ENCODE measurements around the gene ETS1.

ETS1 gene

GRCh38 chr11:128515826-128516778 is 71.3 kb downstream of the ETS1 start:
- DNase-seq = no peak

GRCh38 chr11:128515086-128515485 is 72.3 kb downstream of the ETS1 start:
- no peak for DNase-seq

DNA sequence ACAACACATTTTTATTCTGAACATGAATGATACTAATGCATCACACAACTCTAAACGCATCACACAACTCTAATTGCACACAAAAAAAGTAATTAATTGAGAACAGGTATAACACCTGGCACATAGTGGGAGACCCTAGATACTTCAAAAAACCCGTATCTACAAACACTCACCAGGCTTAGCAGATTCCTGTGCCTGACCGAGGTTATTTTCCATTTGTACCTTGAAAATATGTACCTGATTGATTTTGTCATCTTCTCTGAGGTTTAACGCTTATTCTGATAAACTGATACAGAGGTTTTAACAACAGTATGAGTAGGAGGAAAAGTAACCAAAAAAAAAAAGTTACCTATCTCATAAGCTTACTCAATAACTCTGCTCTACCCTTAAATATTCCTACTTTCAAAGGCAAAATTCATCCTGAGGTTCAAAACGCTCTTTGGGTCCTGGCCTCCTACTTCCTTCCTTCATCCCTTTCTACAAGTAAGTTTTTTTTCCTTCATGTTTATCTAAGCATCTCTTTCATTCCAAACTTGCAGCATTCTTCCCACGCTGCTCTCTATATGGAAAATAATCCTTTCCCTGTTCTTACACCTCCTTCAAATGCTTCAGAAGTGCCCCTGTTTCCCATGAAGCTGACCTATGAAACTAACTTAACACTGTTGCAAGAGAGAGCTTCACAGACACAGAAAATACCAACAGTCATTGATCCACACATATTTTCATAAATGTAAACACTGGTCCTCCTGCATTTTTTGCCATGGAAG is 73.3 kb downstream of the ETS1 start:
- no peak for DNase-seq

DNA sequence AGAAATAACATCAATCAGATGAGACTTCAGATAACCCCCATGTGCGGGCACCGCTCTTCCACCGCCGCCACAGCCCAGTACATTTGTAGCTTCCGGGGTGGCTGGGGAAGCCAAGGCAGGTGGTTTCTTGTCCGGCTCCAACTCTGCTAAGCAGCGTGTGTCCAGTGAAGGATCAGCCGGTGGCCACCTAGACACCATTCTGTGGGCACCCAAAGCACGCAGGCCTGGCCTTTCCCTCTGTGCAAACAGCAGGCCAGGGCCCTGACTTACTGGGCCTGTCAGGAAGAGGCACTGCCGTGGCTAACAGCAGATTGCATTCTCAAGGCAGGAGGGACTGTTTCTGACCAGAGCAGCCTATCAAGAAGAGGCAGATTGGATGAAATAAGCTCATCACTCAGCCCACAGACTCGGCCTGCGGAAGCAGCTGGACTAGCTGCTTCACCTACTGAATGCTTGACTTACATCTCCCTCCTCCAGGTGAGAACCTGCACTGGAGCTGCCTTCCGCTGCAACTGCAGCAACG is 74.8 kb downstream of the ETS1 start:
- DNase-seq = no peak

DNA sequence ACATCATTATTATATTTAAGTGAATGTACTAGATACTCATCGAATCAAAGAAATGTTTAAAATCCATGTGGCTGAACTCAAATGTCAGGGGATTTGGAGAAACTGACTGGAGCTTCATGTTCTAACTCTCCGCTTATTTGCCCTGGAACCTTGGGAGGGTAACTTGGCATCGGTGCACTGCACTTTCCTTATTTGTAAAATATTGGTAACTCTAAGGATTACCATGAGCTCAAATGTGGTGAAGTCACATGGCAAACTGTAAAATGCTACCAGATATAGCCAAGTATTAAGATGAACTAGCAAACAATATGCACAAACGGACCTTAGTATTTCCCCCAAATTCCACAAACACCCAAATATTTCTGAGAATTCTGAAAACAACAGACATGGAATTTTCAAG is 75.6 kb downstream of the ETS1 start:
- no peak for DNase-seq

GRCh38 chr11:128509621-128510389 is 77.6 kb downstream of the ETS1 start:
- no peak for DNase-seq

GRCh38 chr11:128508770-128509510 is 78.4 kb downstream of the ETS1 start:
- DNase-seq = peak in 1 of 2 experiments; percentile 38

GRCh38 chr11:128507936-128508335 is 79.4 kb downstream of the ETS1 start:
- no peak for DNase-seq

- DNase-seq = peak in 1 of 2 experiments; percentile 52
Measured at GRCh38 chr11:128506999-128507611, 80.3 kb downstream of the ETS1 start.

DNA sequence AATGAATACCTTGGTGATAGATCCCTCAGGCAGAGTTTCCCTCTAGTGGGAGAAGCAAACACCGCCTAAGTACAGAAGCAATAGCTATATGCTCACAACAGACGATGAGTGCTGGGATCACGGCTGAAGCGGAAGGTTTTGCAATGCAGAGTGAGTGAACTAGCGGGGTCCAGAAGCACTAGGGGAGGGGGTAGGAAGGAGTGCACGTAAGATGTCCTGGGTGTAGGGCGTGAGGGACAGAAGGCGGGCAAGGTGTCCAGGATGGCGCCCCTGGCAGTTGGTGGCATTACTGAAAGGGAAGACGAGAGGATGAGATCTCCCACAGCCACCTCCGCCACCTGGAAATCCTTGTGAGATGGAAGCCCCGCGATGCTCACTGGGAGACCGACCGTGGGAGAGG is 81.0 kb downstream of the ETS1 start:
- DNase-seq = no peak

DNA sequence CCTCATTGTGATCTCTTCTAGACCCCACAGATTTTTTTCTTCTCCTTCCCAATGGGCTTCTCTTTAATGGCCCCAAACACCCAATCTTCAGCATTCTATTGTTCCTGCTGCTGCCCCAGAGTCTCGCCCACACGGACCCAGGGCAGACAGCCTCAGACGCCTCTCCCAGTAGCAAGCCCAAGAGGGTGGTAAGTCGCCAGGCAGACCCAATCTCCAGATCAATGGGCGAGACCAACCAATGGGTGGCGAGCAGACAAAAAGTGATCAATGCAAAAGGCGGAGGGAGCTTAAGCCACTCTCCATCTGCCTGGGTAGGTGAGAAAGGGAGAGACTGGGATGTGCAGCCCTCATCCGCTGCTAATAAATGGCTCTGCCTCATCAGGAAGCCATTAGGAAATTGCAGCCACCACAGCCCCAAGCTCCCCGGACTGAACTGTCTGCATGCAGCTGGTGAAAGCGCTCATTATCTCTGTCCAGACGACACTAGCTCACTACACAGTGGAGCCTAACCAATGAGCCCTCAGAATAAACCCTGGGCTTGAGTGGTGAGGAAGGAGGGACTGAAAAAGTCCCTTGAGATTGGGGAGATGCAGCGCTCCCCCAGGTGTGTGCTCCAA is 81.8 kb downstream of the ETS1 start:
- DNase-seq = no peak

DNA sequence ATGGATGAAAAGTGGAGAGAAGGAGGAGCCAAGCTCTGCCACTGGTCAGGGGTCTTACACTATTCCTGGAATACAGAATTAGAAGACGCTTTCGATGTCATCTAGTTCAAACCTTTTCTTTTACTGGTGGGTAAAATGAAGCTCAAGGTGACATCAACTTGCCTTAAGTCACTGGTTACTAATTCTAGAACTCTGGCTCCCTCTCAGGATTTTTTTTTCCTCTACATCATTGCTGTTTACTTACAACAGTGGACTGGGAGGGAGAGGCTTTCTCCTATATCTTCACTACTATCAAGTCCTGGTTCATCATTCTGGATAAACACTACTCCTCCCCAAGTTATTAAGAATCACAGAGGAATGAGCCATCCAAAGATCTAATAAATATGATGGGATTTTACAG is 82.9 kb downstream of the ETS1 start:
- no peak for DNase-seq

DNA sequence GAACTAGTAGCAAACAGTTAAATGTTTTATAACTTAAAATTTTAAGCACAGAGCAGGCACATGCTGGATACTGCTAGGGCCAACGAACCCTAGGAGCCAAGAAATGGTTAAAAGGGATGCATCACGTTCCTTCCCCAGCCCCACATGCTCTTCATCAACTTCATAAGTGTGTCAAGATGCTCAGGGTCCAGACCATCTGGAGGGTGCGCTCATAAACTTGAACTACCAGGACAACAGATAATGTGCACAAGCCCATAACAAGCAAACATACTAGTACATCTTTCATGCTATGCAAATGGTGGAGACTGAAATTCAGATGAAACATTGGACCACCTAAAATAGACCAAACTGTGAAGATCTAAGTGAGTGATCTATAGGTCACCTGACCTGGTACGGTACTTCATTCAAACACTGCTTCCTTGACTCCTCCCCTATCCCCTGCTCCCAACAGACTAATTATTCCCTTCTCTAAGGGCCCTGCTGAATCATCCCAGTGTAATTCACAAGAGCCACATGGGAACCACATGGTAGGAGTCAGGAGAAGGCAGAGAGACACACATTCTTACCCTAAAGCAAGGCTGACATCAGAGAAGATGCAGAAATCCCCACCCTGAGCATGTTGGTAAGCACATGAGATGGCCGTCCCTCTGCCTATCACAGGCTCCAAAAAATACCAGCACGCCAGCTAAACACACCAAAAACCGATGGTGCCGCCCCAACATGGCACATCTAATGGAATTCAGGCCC is 83.9 kb downstream of the ETS1 start:
- no peak for DNase-seq

DNA sequence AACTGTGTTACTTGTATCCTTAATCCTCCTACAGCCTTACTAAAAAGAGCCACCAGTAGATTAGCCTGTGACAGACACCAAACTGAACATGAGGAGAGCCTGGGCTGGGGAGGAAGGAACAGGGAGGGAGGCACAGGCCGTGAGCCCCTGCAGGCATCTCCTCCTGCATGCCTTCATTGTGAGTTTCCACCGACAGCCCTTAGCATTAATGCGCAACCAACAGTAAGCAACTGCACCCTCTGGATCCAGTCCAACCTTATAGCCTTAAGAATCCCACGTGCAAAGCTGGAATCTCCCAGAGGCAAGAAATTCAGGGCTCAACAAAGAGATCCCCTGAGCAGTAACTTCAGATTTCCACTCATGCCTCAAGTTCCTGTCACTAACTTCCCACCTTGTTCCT is 84.6 kb downstream of the ETS1 start:
- no peak for DNase-seq

GRCh38 chr11:128501632-128502549 is 85.5 kb downstream of the ETS1 start:
- DNase-seq = no peak

DNA sequence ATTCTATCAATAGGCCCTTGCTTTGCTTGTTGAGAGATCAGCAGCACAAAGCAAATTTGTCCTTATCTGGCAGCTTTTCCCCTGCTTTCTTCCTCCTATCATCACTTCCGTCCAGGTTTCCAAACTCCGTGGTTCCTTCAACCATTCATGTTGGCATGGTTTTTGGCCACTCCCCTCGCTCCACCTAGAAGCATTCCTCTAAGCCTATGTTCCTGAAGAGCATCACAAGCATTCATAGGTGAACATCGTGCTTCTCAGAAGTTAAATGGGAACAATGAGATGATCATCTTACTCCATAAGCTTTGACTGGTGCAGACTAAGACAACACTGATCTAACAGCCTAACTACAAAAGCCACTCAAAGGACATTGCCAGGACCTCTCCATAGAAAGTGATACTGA is 86.3 kb downstream of the ETS1 start:
- no peak for DNase-seq

GRCh38 chr11:128500493-128500892 is 86.9 kb downstream of the ETS1 start:
- DNase-seq = no peak

- no peak for DNase-seq
Measured at GRCh38 chr11:128499613-128500253, 87.6 kb downstream of the ETS1 start.

DNA sequence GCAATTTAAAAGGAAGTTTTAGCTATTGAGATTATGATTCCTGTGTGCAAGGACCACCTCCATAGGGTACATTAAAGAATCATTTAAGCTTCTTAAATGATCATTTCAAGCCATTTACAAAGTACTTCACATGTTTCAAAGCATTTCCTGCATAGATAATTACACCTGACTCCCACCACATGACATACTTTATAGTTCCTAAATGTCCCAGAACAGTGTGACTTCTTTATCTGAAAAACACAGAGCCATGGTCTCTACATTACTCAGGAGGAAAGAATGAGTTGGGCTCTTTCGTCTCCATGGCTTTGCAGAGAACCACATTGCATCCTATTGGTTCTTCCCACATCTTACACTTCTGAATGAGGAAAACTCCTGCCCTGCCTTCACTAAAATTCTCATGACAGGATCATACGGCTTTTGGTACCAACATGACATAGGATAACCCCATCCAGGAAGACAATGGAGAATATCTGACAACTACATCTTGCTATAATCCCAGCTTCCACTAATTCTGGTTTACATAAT is 88.6 kb downstream of the ETS1 start:
- no peak for DNase-seq
